ENCODE results near the gene SYNGR3.
"Not testable (repeated sequence)": the region's sequence is repeated elsewhere in the genome, so short reads cannot be mapped to it uniquely, and the experiment has no call there.

SYNGR3 gene

GRCh38 chr16:2029350-2029749 lies 39.6 kb downstream of the SYNGR3 start:
- DNase-seq (ENCODE audit: low read depth) = no peak

- no peak for DNase-seq (ENCODE audit: low read depth)
Measured at GRCh38 chr16:2030036-2030435, 40.3 kb downstream of the SYNGR3 start.

GRCh38 chr16:2031081-2031577 lies 41.4 kb downstream of the SYNGR3 start:
- DNase-seq (ENCODE audit: low read depth) = no peak

- DNase-seq (ENCODE audit: low read depth) = no peak
Measured at GRCh38 chr16:2032285-2033056, 42.7 kb downstream of the SYNGR3 start.

GRCh38 chr16:2033057-2033908 lies 43.5 kb downstream of the SYNGR3 start:
- DNase-seq (ENCODE audit: low read depth) = no peak

GRCh38 chr16:2033909-2034695 lies 44.3 kb downstream of the SYNGR3 start:
- not testable (repeated sequence) for DNase-seq (ENCODE audit: low read depth)

- DNase-seq (ENCODE audit: low read depth) = no peak
Measured at GRCh38 chr16:2034696-2035430, 45.1 kb downstream of the SYNGR3 start.

- DNase-seq (ENCODE audit: low read depth) = no peak
Measured at GRCh38 chr16:2035431-2036199, 45.8 kb downstream of the SYNGR3 start.

- no peak for DNase-seq (ENCODE audit: low read depth)
Measured at GRCh38 chr16:2036200-2036966, 46.6 kb downstream of the SYNGR3 start.

GRCh38 chr16:2037115-2037514 lies 47.3 kb downstream of the SYNGR3 start:
- no peak for DNase-seq (ENCODE audit: low read depth)

GRCh38 chr16:2037647-2038381 lies 48.0 kb downstream of the SYNGR3 start:
- DNase-seq (ENCODE audit: low read depth) = no peak

GRCh38 chr16:2038382-2039231 lies 48.8 kb downstream of the SYNGR3 start:
- no peak for DNase-seq (ENCODE audit: low read depth)

- DNase-seq (ENCODE audit: low read depth) = no peak
Measured at GRCh38 chr16:2039274-2040031, 49.7 kb downstream of the SYNGR3 start.

GRCh38 chr16:2040041-2040786 lies 50.4 kb downstream of the SYNGR3 start:
- DNase-seq (ENCODE audit: low read depth) = no peak

- DNase-seq (ENCODE audit: low read depth) = no peak
Measured at GRCh38 chr16:2040787-2041522, 51.2 kb downstream of the SYNGR3 start.
